GM12864 (cell line): ENCODE measurements around the gene ARFRP1.
"Not testable (repeated sequence)": the region's sequence is repeated elsewhere in the genome, so short reads cannot be mapped to it uniquely, and the experiment has no call there.

Source experiments
- DNase-seq: peaks from one replicate; pipeline ENCODE4 v3.0.0-alpha.2; 2011; ENCODE audit warnings: low read depth
- H3K4me3 ChIP-seq: 2 replicates; pipeline ENCODE4 v1.5.1; 2011; ENCODE audit warnings: mild to moderate bottlenecking, low read depth, low read length, control low read depth
- TF ChIP-seq, protein P1 (sequence below): IDR thresholded peaks from 2 replicates; pipeline ENCODE4 v1.5.1; 2011; ENCODE audit warnings: low read depth, mild to moderate bottlenecking, moderate library complexity, low read length, control low read depth, inconsistent platforms; ENCODE audit errors: missing control alignments

The ARFRP1 gene

DNA sequence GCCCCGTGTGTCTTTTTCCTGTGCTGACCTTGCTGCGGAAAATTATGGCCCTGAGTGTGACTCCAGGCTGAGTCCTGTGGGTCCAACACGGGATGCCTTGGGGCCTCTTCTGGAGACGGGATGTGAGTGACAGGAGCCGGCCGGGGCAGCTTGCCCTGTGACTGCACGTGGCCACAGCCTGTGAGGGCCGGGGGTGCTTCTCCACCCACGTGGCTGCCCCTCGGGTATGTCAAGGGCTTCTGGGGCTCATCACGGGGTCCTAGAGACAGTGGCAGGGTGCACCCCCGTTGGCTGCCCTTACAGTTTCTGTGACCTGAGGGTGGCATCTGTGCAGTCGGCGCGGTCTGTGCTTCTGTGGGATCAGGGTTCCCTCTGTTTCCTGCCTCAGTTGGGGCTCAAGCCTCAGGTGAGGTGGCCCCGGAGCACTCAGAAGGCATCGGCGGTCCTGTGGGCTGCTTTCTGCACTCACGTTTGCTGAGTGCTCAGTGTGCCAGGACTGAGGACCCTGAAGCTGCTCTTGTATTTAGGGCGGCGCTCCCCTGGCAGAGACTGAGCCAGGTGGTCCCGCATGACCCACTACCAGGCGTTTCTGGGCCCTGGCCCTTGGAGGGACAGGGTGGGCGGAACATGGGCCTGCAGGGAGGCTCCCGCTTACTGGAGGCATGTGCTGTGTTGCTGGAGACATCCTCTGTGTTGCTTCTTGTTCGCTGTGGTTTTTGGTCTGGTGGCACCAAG lies 44.3 kb downstream of the ARFRP1 start:
- TF ChIP-seq, protein P1, sequence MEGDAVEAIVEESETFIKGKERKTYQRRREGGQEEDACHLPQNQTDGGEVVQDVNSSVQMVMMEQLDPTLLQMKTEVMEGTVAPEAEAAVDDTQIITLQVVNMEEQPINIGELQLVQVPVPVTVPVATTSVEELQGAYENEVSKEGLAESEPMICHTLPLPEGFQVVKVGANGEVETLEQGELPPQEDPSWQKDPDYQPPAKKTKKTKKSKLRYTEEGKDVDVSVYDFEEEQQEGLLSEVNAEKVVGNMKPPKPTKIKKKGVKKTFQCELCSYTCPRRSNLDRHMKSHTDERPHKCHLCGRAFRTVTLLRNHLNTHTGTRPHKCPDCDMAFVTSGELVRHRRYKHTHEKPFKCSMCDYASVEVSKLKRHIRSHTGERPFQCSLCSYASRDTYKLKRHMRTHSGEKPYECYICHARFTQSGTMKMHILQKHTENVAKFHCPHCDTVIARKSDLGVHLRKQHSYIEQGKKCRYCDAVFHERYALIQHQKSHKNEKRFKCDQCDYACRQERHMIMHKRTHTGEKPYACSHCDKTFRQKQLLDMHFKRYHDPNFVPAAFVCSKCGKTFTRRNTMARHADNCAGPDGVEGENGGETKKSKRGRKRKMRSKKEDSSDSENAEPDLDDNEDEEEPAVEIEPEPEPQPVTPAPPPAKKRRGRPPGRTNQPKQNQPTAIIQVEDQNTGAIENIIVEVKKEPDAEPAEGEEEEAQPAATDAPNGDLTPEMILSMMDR: no peak
- no peak for DNase-seq
- no peak overlapping the region for H3K4me3 ChIP-seq

DNA sequence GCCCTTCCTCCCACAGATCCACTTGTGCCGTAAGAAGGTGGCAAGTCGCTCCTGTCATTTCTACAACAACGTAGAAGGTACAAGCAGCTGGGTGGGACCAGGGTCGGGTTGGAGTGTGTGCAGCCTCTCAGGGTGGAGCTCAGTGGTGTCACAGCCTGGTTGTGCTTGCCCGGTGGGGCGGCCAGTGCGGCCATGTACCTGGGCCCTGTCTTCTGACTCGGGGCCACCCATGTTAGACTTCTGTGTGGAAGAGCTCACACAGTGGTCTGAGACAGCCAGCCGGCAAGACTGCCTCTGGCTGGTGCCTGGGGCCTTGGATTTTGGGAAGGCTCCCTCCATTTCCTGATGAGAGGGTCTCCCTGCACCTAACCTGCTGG lies 45.0 kb downstream of the ARFRP1 start:
- no peak for DNase-seq
- TF ChIP-seq, protein P1: no peak
- no peak overlapping the region for H3K4me3 ChIP-seq

DNA sequence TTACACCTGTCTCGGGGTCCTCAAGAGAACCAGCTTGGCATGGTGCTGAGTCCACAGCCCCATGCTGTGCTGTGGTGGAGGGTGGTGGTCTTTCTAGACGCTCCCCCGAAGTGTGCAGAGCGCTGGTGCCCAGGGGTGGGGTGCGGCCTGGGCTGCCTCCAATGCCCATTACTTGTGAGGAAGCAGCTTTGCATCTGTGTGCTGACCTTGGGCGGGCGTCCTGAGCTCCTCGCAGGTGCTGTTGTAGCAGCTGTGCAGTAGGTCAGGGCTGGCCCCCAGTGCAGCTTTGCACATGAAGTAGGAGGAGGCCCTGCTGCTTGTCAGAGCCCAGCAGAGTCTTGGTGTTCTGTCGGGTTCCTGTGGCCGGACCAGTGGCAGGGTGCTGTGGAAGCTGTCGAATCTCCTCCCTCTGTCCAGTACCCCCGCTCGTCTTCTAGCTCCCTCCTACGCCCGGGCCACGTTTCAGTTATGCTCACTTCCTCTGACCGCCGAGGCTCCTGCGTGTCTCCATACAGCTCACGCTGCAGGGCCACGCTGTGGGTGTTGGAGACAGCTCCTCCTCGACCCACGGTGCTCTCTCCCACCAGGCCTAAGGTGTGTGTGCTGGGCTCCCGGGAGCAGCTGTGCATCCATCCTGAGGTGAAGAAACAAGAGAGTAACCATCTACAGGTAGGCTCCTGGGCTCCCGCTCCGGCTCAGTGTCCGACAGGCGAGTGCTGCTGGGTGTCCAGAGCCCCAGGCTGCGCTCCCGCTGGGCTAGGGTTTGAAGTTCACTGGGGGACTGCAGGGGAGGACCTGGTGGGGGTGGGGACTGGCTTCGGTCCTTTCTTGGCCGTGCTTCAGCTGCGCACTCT lies 45.6 kb downstream of the ARFRP1 start:
- TF ChIP-seq, protein P1: no peak
- no peak overlapping the region for H3K4me3 ChIP-seq
- DNase-seq: no peak

DNA sequence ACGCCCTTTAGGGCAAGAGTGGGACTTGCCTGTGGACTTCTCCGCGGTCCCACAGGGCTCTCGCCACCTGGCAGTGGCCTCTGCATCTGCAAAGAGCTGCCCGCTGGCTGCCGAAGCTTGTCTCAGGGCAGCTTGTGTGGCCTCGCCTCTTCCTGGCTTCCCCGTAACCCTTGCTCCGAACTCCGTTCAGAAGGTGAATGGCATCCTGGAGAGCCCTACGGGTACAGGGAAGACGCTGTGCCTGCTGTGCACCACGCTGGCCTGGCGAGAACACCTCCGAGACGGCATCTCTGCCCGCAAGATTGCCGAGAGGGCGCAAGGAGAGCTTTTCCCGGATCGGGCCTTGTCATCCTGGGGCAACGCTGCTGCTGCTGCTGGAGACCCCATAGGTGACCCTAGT lies 46.7 kb downstream of the ARFRP1 start:
- TF ChIP-seq, protein P1: no peak
- no peak overlapping the region for H3K4me3 ChIP-seq
- DNase-seq: no peak

DNA sequence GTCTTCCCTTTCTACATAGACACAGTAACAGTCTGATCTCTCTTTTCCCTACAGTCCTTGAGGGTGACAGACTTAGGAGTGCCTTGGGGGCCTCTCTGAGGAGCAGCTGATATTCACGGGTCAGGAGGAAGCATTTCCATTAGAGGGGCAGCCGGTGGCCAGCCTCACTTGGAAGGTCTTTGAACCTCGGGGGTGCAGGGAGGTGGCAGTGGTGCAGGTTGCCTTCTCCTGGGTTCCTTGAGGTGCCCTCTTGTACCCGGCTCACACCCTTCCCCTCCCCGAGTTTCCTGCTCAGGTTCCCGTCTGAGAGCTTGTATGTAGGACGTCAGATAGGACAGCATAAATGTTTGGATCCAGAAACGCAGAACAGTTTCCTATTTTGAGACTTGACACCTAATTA lies 47.2 kb downstream of the ARFRP1 start:
- DNase-seq: no peak
- TF ChIP-seq, protein P1: no peak

DNA sequence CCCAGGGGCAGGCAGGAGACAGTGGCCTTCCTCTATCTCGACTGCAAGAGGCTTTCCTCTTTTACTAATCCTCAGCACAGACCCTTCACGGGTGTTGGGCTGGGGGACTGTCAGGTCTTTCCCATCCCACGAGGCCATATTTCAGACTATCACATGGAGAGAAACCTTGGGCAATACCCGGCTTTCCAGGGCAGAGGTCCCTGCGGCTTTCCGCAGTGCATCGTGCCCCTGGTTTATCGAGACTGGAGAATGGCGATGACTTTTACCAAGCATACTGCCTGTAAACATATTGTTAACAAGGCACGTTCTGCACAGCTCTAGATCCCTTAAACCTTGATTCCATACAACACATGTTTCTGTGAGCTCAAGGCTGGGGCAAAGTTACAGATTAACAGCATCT lies 47.6 kb downstream of the ARFRP1 start:
- not testable (repeated sequence) for H3K4me3 ChIP-seq, DNase-seq

More for the DNA sequence above, 47.2 kb downstream of the ARFRP1 start:
- H3K4me3 ChIP-seq: no peak overlapping the region

DNA sequence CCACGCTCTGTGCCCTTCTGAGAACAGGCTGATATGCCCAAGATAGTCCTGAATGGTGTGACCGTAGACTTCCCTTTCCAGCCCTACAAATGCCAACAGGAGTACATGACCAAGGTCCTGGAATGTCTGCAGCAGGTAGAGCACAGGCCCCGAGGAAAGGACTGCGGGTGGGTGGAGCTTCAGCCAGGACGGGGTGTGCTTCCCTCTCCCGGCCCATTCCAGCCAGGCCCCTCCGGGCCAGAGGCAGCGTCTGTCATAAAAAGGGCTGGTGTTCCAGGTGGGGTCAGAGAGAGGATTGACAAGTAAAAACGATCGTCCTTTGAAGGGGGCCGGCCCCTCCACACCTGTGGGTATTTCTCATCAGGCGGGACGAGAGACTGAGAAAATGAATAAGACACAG lies 48.4 kb downstream of the ARFRP1 start:
- TF ChIP-seq, protein P1: no peak
- H3K4me3 ChIP-seq: peak overlapping the region; percentile 65
- no peak for DNase-seq
